Colonic mucosa (tissue), 4 donors: ENCODE data around the gene LTB4R. TPM values are rescaled to one million over a fixed set of nuclear protein-coding genes. Genes with fewer than 3 reads are reported as not detected.

Experiments
- DNase-seq: peaks from one replicate; pipeline ENCODE4 v3.0.0-alpha.2; 2020
- H3K27ac ChIP-seq: fragments of 200-600 bp; one replicate; pipeline ENCODE4 v1.8.0; 2021
- H3K27me3 ChIP-seq: fragments of 200-600 bp; one replicate; pipeline ENCODE4 v1.8.0; 2021
- H3K36me3 ChIP-seq: fragments of 200-600 bp; one replicate; pipeline ENCODE4 v1.8.0; 2021
- H3K4me1 ChIP-seq: fragments of 200-600 bp; one replicate; pipeline ENCODE4 v1.8.0; 2021; ENCODE audit warnings: mild to moderate bottlenecking
- H3K4me3 ChIP-seq: fragments of 200-600 bp; one replicate; pipeline ENCODE4 v1.8.0; 2021
- H3K9ac ChIP-seq, 2 donors: one replicate each; pipeline ENCODE4 v1.7.0; 2013; ENCODE audit warnings: control low read depth in 2 of 2, low read depth in 2 of 2, low read length in 2 of 2
- H3K9me3 ChIP-seq: fragments of 200-600 bp; one replicate; pipeline ENCODE4 v1.8.0; 2021
- intact Hi-C: fragments of 100-400 bp; cut with DNase I; formaldehyde crosslinking; loops from one replicate; pipeline ENCODE4 v1.14.1; 2022
- total RNA-seq, 2 donors: library from RNA; stranded (reverse); fragmentation: NEBNext Ultra II Directional in 1 of 2; extraction: Animal tissue kit (Norgen Biotek cat#: 25700) in 1 of 2; gene quantifications; one replicate each; pipeline ENCODE4 v1.2.1, GENCODE V29; 2021
- TF ChIP-seq, protein P1 (sequence below): fragments of 200-600 bp; IDR thresholded peaks from one replicate; pipeline ENCODE4 v1.8.0; 2022; ENCODE audit warnings: antibody characterized with exemption, mild to moderate bottlenecking
- donor health status: healthy.
- donor health status: DM: no; HTN: no; CAD: no.
- donor health status: DM: no; HTN: no; CAD: no.

Gene LTB4R
- total RNA-seq, 2 donors from 2014 or later, result 1.5 to 4.0 TPM

DNA sequence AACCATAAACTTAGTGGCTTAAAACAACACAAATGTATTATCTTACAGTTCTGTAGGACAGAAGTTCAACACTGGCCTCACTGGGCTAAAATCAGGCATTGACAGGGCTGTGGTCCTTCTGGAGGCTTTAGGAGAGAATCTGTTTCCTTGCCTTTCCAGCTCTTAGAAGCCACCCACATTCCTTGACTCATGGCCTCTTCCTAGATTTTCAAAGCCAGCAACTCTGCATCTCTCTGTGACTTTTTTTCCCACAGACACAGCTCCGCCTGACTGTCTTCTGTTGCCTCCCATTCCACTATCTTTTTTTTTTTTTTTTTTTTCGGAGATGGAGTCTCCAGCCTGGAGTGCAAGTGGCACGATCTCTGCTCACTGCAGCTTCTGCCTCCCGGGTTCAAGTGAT is 44.9 kb downstream of the LTB4R start:
- no peak overlapping the region for H3K4me3 ChIP-seq
- H3K27ac ChIP-seq, result no peak overlapping the region
- H3K9ac ChIP-seq, result no peak overlapping the region
- TF ChIP-seq, protein P1, sequence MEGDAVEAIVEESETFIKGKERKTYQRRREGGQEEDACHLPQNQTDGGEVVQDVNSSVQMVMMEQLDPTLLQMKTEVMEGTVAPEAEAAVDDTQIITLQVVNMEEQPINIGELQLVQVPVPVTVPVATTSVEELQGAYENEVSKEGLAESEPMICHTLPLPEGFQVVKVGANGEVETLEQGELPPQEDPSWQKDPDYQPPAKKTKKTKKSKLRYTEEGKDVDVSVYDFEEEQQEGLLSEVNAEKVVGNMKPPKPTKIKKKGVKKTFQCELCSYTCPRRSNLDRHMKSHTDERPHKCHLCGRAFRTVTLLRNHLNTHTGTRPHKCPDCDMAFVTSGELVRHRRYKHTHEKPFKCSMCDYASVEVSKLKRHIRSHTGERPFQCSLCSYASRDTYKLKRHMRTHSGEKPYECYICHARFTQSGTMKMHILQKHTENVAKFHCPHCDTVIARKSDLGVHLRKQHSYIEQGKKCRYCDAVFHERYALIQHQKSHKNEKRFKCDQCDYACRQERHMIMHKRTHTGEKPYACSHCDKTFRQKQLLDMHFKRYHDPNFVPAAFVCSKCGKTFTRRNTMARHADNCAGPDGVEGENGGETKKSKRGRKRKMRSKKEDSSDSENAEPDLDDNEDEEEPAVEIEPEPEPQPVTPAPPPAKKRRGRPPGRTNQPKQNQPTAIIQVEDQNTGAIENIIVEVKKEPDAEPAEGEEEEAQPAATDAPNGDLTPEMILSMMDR, result no peak
- no peak for DNase-seq
- no peaks in the 10 kb centered on the region for H3K4me1 ChIP-seq
- no peaks in the 10 kb centered on the region for H3K9me3 ChIP-seq
- H3K36me3 ChIP-seq, result no peaks in the 10 kb centered on the region
- intact Hi-C loops, result no loop called here
- H3K27me3 ChIP-seq, result no peaks in the 10 kb centered on the region

DNA sequence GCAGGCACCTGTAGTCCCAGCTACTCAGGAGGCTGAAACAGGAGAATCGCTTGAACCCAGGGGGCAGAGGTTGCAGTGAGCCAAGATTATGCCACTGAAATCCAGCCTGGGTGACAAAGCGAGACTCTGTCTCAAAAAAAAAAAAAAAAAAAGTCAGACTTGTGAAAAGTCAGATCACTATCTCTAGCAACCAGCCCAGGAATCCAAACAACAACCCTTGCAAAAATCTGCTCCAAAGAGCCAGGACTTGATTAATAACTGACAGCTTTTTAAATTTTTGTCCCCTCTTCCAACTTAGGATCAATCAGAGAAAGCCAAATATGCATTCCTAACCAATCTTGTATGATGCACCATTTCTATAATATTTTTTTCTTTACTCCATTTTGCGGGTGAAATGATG is 49.0 kb downstream of the LTB4R start:
- intact Hi-C loops, result no loop called here
- DNase-seq, result no peak
- TF ChIP-seq, protein P1, result no peak
- H3K9me3 ChIP-seq, result no peaks in the 10 kb centered on the region
- H3K36me3 ChIP-seq, result no peaks in the 10 kb centered on the region
- no peak overlapping the region for H3K4me3 ChIP-seq
- no peaks in the 10 kb centered on the region for H3K27me3 ChIP-seq
- no peak overlapping the region for H3K9ac ChIP-seq
- H3K4me1 ChIP-seq, result peaks cover under 1% of the 10 kb centered on the region
- H3K27ac ChIP-seq, result no peak overlapping the region

DNA sequence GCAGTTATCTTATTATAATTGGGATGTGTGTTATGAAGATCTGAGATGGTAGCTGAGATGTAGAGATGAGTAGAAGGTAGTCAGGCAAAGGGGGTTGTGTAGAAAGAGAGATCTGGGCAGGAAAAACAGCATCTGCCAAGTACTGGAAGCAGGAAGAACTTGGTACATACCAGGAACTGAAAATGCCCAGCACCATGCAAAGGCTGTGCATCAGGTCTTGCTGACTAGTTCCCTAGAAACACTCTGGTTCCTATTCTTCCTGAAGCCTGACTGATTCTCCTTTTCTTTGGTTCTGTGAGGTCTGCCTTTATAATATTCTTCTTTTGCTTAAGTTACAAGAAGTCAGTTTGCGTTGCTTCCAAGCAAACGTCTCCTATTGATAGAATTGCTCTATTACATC is 50.0 kb downstream of the LTB4R start:
- TF ChIP-seq, protein P1, result no peak
- no peaks in the 10 kb centered on the region for H3K27me3 ChIP-seq
- no peak overlapping the region for H3K4me3 ChIP-seq
- DNase-seq, result no peak
- no peaks in the 10 kb centered on the region for H3K9me3 ChIP-seq
- H3K27ac ChIP-seq, result no peak overlapping the region
- intact Hi-C loops, result no loop called here
- H3K9ac ChIP-seq, result no peak overlapping the region
- H3K36me3 ChIP-seq, result no peaks in the 10 kb centered on the region
- H3K4me1 ChIP-seq, result peaks cover 9% of the 10 kb centered on the region

DNA sequence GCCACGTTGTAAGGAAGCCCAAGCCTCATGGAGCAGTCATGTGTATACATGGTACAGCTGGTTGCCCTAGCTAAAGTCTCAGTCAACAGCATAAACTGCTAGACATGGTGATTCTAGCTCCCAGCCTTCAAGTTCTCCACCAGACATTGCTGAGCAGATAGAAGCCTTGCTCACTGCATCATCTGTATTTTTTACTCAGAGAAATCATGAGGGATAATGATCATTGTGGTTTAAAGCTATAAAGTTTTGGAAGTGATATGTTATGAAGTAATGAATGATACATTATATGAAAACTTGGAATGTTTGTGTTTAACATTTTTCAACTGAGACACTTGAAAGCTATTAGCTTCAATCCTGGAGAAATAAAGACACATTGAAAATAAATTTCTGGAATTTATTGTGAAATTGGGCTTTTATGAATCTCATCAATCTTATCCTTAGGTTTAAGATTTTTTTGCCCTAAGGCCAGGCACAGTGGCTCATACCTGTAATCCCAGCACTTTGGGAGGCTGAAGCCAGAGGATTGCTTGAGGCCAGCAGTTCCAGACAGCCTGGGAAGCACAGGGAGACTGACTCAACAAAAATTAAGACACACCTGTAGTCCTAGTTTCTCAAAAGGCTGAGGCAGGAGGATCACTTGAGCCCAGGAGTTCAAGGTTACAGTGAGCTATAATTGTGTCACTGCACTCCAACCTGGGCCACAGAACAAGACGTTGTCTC is 51.1 kb downstream of the LTB4R start:
- DNase-seq, result no peak
- peaks cover 9% of the 10 kb centered on the region for H3K4me1 ChIP-seq
- H3K9me3 ChIP-seq, result no peaks in the 10 kb centered on the region
- H3K9ac ChIP-seq, result no peak overlapping the region
- no peak overlapping the region for H3K4me3 ChIP-seq
- H3K36me3 ChIP-seq, result no peaks in the 10 kb centered on the region
- TF ChIP-seq, protein P1, result no peak
- intact Hi-C loops, result no loop called here
- no peaks in the 10 kb centered on the region for H3K27me3 ChIP-seq
- H3K27ac ChIP-seq, result no peak overlapping the region

DNA sequence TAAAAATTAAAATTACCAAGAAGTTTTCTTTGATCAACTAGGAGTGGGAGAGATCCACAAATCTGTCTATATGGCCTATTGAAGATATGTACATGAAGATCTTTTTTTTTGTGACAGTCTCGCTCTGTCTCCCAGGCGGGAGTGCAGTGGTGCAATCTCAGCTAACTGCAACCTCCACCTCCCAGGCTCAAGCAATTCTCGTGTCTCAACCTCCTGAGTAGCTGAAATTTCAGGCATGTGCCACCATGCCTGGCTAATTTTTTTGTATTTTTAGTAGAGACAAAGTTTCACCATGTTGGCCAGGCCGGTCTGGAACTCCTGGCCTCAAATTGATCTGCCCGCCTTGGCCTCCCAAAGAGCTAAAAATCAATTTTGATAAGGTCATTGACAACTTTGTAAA is 52.1 kb downstream of the LTB4R start:
- intact Hi-C loops, result no loop called here
- DNase-seq, result no peak
- TF ChIP-seq, protein P1, result no peak

More for the DNA sequence above, 52.1 kb downstream of the LTB4R start:
- H3K36me3 ChIP-seq, result no peaks in the 10 kb centered on the region
- no peaks in the 10 kb centered on the region for H3K27me3 ChIP-seq
- no peak overlapping the region for H3K27ac ChIP-seq
- H3K9me3 ChIP-seq, result no peaks in the 10 kb centered on the region
- peaks cover 9% of the 10 kb centered on the region for H3K4me1 ChIP-seq
- H3K9ac ChIP-seq, result no peak overlapping the region
- H3K4me3 ChIP-seq, result no peak overlapping the region
